GM21360 (cell line): ENCODE measurements around the gene CPEB4.

Experiments
- ATAC-seq: cut with Tn5 transposase; IDR thresholded peaks from one replicate; pipeline ENCODE4 v1.9.1; 2021; ENCODE audit warnings: mild to moderate bottlenecking, moderate library complexity; ENCODE audit not compliant: unreplicated experiment

CPEB4 gene

GRCh38 chr5:173884402-173885053 lies 3.6 kb upstream of the CPEB4 start:
- ATAC-seq, result no peak

- ATAC-seq, result no peak
Measured at GRCh38 chr5:173885054-173885443, 3.1 kb upstream of the CPEB4 start.

GRCh38 chr5:173885475-173886010 lies 2.6 kb upstream of the CPEB4 start:
- no peak for ATAC-seq

GRCh38 chr5:173886150-173886549 lies 2.0 kb upstream of the CPEB4 start:
- ATAC-seq, result no peak

DNA sequence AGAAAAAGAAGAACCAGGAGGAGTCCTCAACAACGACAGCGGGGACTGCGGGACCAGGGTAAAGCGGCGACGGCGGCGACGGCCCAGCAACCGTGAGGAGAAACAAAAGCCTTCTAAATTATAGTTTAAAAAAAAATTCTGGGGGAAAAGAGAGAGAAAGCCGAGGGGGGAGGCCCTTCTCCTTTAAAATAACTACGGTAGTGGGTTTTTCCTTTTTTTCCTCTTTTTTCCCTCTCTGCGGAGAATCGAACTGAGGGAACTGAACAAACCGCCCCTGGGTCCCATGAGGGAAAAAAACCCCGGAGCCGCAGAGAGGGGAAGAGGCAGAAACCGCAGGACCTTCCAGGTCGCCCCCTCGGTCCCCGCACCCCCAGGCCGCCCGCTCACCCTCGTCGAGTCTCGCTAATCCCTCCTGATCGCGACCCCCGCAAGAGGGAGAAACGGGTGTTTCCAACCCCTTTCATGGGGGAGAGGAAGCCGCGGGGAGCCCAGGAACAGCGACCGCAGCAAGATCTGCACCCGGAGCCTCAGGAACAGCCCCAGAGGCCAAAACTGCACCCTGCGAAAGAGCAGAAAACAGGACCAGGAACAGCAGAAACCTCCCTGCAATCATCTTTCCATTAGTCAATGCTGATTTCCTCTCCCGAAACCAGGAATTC lies 453 bp downstream of the CPEB4 start:
- no peak for ATAC-seq

GRCh38 chr5:173890195-173890991 lies 2.2 kb downstream of the CPEB4 start:
- no peak for ATAC-seq

- ATAC-seq, result no peak
Measured at GRCh38 chr5:173891308-173892116, 3.4 kb downstream of the CPEB4 start.

GRCh38 chr5:173893192-173893561 lies 5.0 kb downstream of the CPEB4 start:
- ATAC-seq, result no peak

DNA sequence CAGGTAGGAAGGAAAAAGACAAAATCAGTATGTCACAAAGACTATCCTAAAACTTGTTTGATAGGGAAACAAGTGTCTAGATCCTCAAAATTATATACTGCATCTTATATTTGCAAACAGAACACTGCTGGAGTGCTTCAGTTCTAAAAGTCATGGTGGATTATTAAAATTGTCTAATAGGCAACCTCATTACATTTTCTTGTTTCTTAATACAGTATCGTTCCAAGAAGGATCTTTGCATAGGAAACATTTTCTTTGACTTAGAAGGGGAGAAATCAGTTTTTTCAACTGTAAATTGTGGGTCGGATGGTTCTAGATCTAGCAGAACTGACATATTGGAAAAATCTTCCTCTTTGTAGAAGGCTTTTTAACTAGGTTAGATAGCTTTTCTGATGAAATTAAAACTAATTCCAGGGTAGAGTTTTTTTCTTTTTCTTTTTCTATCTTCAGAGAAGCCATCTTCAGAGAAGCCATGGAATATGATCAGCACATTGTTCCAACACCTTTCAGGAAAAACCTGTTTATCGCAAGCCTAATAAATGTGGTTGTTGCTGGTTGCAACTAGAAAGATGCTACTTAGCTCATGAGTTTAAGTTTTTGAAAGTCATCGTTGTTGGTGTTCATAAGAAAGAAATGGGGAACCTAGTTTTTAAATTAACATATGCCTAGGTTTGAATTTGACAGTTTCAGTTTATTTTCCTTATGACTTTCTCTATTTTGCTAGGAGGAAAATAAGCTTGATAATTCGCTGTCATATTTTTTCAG lies 7.4 kb downstream of the CPEB4 start:
- ATAC-seq, result no peak

DNA sequence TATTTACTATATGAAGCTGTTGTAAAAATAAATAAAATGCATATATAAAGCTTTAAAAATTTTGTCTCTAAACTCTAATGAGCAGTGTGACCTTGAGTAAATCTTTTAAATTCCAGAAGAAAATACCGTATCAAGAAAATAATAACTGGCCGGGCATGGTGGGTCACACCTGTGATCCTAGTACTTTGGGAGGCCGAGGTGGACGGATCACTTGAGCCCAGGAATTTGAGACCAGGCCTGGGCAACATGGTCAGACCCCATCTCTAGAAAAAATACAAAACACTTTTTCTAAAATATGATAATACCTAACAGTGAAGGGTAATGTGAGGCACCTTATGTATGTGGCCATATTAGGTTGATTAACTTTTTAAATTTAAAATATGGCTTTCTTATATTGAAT lies 8.5 kb downstream of the CPEB4 start:
- ATAC-seq, result no peak

DNA sequence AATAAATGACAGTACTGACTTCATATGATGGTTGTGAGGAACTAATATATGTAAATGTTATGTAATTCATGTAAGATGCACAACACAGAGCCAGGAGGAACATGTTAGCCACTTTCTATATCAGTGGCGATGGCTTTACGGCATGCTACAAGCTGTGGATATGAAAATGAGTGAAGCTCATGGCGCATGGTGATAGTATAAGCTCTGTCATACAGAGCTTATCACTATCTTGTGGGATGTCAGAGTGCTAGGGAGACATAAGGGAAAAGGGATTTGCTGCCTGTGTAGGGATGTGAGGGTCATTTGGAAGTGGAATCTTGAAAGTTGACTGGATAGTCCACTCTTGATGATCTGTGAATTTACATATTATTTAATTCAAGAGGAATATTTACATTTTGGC lies 13.6 kb downstream of the CPEB4 start:
- no peak for ATAC-seq

GRCh38 chr5:173902334-173902733 lies 14.2 kb downstream of the CPEB4 start:
- ATAC-seq, result no peak

GRCh38 chr5:173902743-173903142 lies 14.6 kb downstream of the CPEB4 start:
- ATAC-seq, result no peak

GRCh38 chr5:173903396-173904140 lies 15.4 kb downstream of the CPEB4 start:
- no peak for ATAC-seq

- ATAC-seq, result no peak
Measured at GRCh38 chr5:173904151-173904550, 16.0 kb downstream of the CPEB4 start.

GRCh38 chr5:173907284-173907683 lies 19.1 kb downstream of the CPEB4 start:
- no peak for ATAC-seq

- ATAC-seq, result no peak
Measured at GRCh38 chr5:173907686-173908371, 19.7 kb downstream of the CPEB4 start.

DNA sequence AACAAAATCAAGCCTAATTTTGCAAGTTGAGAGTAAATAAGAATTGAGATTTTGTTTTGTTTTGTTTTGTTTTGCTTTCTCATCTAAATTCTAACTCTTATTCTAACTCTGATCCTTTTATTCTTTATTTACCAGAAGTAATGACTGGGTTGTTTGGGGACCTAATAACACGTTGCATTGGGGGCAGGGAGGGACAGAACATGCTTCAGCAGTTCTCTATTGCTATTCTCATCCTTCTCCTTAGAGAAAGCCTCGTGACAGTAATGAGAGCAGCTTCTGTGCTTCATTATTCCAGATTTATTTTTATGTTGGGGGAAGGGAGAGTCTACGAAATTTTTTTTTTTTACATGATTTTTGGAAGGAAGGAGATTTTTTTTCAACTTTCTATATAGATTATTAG lies 21.1 kb downstream of the CPEB4 start:
- ATAC-seq, result peak; percentile 45

DNA sequence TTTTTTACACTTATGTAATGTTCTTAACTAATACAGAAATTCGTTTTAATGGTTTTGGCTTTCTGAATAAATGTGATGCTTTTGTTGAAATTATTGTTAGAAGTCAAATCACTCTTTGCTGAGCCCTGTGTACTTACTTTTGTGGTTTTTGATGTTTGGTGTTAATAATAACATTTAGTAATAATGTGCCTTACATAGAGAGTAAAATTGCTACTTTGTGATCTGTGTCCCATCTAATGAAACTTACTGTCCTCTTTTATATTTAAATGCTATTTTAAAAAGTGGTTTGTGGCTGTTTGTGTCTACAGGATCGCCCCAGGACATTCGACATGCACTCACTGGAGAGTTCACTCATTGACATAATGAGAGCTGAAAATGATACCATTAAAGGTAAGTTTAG lies 22.1 kb downstream of the CPEB4 start:
- no peak for ATAC-seq
